ENCODE results near the gene FBXO28.
"Not testable (repeated sequence)": the region's sequence is repeated elsewhere in the genome, so short reads cannot be mapped to it uniquely, and the experiment has no call there.

Gene FBXO28

GRCh38 chr1:224185208-224185607, 71.3 kb downstream of the FBXO28 start:
- DNase-seq (ENCODE audit: low read depth in 2 of 2): no peak

- DNase-seq (ENCODE audit: low read depth in 2 of 2): no peak
Measured at GRCh38 chr1:224188286-224188685, 74.4 kb downstream of the FBXO28 start.

GRCh38 chr1:224189561-224189960, 75.7 kb downstream of the FBXO28 start:
- DNase-seq (ENCODE audit: low read depth in 2 of 2): no peak

GRCh38 chr1:224192082-224192788, 78.3 kb downstream of the FBXO28 start:
- no peak for DNase-seq (ENCODE audit: low read depth in 2 of 2)

- no peak for DNase-seq (ENCODE audit: low read depth in 2 of 2)
Measured at GRCh38 chr1:224193319-224193966, 79.5 kb downstream of the FBXO28 start.

GRCh38 chr1:224196813-224197600, 83.1 kb downstream of the FBXO28 start:
- no peak for DNase-seq (ENCODE audit: low read depth in 2 of 2)

- no peak for DNase-seq (ENCODE audit: low read depth in 2 of 2)
Measured at GRCh38 chr1:224198572-224198971, 84.7 kb downstream of the FBXO28 start.

GRCh38 chr1:224199679-224200078, 85.8 kb downstream of the FBXO28 start:
- no peak for DNase-seq (ENCODE audit: low read depth in 2 of 2)

GRCh38 chr1:224201383-224201782, 87.5 kb downstream of the FBXO28 start:
- DNase-seq (ENCODE audit: low read depth in 2 of 2): no peak

- no peak for DNase-seq (ENCODE audit: low read depth in 2 of 2)
Measured at GRCh38 chr1:224201853-224202252, 87.9 kb downstream of the FBXO28 start.

GRCh38 chr1:224203243-224204016, 89.5 kb downstream of the FBXO28 start:
- DNase-seq (ENCODE audit: low read depth in 2 of 2): no peak

- peak in 1 of 2 donors; percentile 32 for DNase-seq (ENCODE audit: low read depth in 2 of 2)
Measured at GRCh38 chr1:224205438-224205840, 91.5 kb downstream of the FBXO28 start.

GRCh38 chr1:224205931-224206538, 92.1 kb downstream of the FBXO28 start:
- not testable (repeated sequence) for DNase-seq (ENCODE audit: low read depth in 2 of 2)

- DNase-seq (ENCODE audit: low read depth in 2 of 2): no peak
Measured at GRCh38 chr1:224211206-224211962, 97.5 kb downstream of the FBXO28 start.

Measured in stimulated activated CD4-positive, alpha-beta T cell treated with anti-CD3 and anti-CD28 coated beads, Interleukin-4, amount 100 ng/mL, for 48 hours (primary cell).